ENCODE measurements around the gene GAMT.

The GAMT gene

DNA sequence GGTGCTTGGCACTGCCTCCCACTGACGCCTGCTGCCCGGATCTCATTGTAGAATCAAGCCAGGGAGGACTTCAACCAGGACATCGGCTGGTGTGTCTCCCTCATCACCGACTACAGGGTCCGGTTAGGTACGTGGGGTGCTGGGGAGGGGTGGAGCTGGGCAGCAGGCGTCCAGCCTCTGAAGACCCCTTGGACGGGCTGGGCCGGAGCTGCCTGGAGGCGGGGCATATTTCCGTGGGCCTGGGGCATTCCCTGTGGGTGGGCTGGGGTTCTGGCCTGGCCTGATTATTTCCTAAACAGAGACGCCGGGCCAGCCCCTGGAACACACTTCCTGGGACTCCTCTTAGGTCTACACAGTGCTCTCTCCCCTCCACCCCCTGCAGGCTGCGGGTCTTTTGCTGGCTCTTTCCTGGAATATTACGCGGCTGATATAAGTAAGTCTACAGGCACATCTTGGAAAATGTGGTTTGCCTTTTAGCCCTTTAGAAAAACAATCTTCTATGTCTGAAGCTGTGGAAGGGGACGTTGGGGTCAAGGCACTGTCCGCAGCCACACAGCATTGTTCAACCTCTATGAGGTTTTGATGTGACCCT is 32.0 kb downstream of the GAMT start:
- H3K27me3 ChIP-seq (ENCODE audit: insufficient read depth, low read length), result no peaks in the 10 kb centered on the region
- no peaks in the 10 kb centered on the region for H3K79me1 ChIP-seq (ENCODE audit: low read length)
- H2BK120ac ChIP-seq (ENCODE audit: insufficient read depth, low read length, poor library complexity), result no peak overlapping the region
- no peak overlapping the region for H3K4me3 ChIP-seq (ENCODE audit: low read depth, low read length)
- WGBS (ENCODE audit: extremely low coverage, insufficient coverage, insufficient read length), result no CpG with 5 or more reads among the region's 18 CpGs
- no peak overlapping the region for H2AK5ac ChIP-seq (ENCODE audit: low read length)
- no peak overlapping the region for H4K12ac ChIP-seq (ENCODE audit: low read depth, low read length)
- H3K4me2 ChIP-seq (ENCODE audit: low read length), result no peak overlapping the region
- no peak overlapping the region for H4K91ac ChIP-seq (ENCODE audit: low read depth, low read length)
- no peaks in the 10 kb centered on the region for H3K79me2 ChIP-seq (ENCODE audit: control insufficient read depth, insufficient read depth, low read length, poor library complexity)
- peaks cover 68 to 78% of the 10 kb centered on the region in 2 experiments for H3K36me3 ChIP-seq (ENCODE audit: control insufficient read depth in 1 of 2, insufficient read depth in 2 of 2, low read length in 2 of 2)
- H2BK12ac ChIP-seq (ENCODE audit: low read length), result no peak overlapping the region
- H3K4ac ChIP-seq (ENCODE audit: low read depth, low read length), result no peak overlapping the region
- H3K9me3 ChIP-seq (ENCODE audit: insufficient read depth, low read depth, low read length), result peaks cover 2% of the 10 kb centered on the region
- no peaks in the 10 kb centered on the region for H3K4me1 ChIP-seq (ENCODE audit: control insufficient read depth in 1 of 2, insufficient read depth in 2 of 2, low read length in 2 of 2)
- no peak overlapping the region for H2BK5ac ChIP-seq (ENCODE audit: low read depth, low read length, poor library complexity)
- H3K23ac ChIP-seq (ENCODE audit: low read length), result no peak overlapping the region
- no peak overlapping the region for H3K14ac ChIP-seq (ENCODE audit: low read length)
- H4K8ac ChIP-seq (ENCODE audit: low read depth, low read length), result no peak overlapping the region
- no peak for DNase-seq
- no peak overlapping the region for H3K18ac ChIP-seq (ENCODE audit: low read length)
- no peak overlapping the region for H3K9ac ChIP-seq (ENCODE audit: low read length)
- H3K27ac ChIP-seq (ENCODE audit: low read depth, low read length), result no peak overlapping the region
- H2AFZ ChIP-seq (ENCODE audit: insufficient read depth, low read length, poor library complexity), result no peak overlapping the region

DNA sequence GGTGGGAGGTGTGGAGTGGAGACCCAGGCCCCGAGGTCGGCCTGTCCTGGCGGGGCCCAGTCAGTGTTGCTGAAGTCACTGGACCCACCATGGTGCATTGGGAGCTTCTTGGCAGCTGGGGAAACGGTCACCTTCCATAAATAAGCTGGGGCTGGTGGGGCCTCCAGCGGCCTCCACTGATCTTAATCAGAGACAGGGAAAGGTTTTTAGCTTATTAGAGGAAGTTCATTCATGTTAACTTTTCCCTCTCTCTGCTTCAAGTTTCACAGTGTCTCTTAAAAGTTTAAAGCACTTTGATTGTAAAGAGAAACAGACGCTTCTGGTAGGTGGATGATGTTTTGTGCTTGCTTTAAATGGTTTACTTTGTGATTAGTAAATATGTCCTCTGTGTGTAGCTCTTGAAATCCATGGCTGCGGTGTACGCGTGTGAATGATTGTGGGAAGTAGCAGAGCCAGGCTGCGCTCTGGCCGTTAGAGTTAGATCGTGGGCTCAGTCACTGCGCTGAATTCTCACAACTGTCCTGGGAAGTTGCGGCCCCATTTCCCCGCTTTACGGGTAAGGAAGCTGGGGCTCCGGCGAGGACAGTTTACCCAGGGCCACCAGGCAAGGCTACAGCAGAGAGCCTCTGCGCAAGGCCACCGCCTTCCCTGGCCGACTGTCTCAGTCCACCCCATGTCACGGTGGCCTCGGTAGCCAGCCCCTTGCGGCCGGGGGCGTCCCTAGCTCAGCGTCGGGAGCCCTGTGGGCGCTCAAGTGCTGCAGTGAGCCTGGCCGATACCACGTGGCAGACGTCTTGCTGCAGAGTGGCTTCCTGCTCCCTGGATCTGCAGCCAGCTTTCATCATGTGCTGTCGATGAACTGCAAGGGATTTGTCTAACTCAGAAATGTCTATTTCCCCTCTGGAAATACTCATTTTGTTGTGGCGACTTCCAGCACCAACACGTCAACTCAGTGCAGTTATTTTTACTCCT is 34.2 kb downstream of the GAMT start:
- no peak overlapping the region for H3K4ac ChIP-seq (ENCODE audit: low read depth, low read length)
- no peak overlapping the region for H2BK120ac ChIP-seq (ENCODE audit: insufficient read depth, low read length, poor library complexity)
- H3K36me3 ChIP-seq (ENCODE audit: control insufficient read depth in 1 of 2, insufficient read depth in 2 of 2, low read length in 2 of 2), result peaks cover 69 to 80% of the 10 kb centered on the region in 2 experiments
- H3K18ac ChIP-seq (ENCODE audit: low read length), result no peak overlapping the region
- H3K14ac ChIP-seq (ENCODE audit: low read length), result no peak overlapping the region
- H4K12ac ChIP-seq (ENCODE audit: low read depth, low read length), result no peak overlapping the region
- no peak overlapping the region for H3K4me3 ChIP-seq (ENCODE audit: low read depth, low read length)
- no peak overlapping the region for H2AK5ac ChIP-seq (ENCODE audit: low read length)
- H4K8ac ChIP-seq (ENCODE audit: low read depth, low read length), result no peak overlapping the region
- no peak overlapping the region for H2AFZ ChIP-seq (ENCODE audit: insufficient read depth, low read length, poor library complexity)
- no peaks in the 10 kb centered on the region for H3K79me2 ChIP-seq (ENCODE audit: control insufficient read depth, insufficient read depth, low read length, poor library complexity)
- no peaks in the 10 kb centered on the region for H3K79me1 ChIP-seq (ENCODE audit: low read length)
- DNase-seq, result no peak
- no peak overlapping the region for H3K9ac ChIP-seq (ENCODE audit: low read length)
- peaks cover 2% of the 10 kb centered on the region for H3K9me3 ChIP-seq (ENCODE audit: insufficient read depth, low read depth, low read length)
- no peaks in the 10 kb centered on the region for H3K4me1 ChIP-seq (ENCODE audit: control insufficient read depth in 1 of 2, insufficient read depth in 2 of 2, low read length in 2 of 2)
- H3K27ac ChIP-seq (ENCODE audit: low read depth, low read length), result no peak overlapping the region
- no CpG with 5 or more reads among the region's 35 CpGs for WGBS (ENCODE audit: extremely low coverage, insufficient coverage, insufficient read length)
- no peak overlapping the region for H3K4me2 ChIP-seq (ENCODE audit: low read length)
- H3K23ac ChIP-seq (ENCODE audit: low read length), result no peak overlapping the region
- no peak overlapping the region for H4K91ac ChIP-seq (ENCODE audit: low read depth, low read length)
- no peak overlapping the region for H2BK5ac ChIP-seq (ENCODE audit: low read depth, low read length, poor library complexity)
- no peak overlapping the region for H2BK12ac ChIP-seq (ENCODE audit: low read length)
- no peaks in the 10 kb centered on the region for H3K27me3 ChIP-seq (ENCODE audit: insufficient read depth, low read length)

DNA sequence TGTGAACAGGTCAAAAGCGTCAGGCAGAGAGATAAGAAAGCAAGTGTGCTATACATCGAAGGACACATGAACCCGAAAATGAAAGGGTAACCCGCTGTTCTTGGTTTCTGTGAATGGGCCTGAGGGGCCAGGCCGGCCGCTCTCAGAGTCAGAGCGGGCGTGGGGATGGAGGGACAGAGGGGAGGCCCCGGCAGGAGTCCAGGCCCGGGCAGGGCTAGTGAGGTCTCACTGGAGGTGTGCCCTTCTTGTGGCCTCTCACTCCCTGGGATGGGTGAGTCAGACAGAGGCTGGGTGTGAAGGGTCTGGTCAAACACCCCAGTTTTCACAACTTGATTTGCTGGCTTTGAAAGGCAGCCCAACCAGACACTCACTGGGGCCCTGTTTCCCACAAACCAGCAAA is 35.0 kb downstream of the GAMT start:
- no CpG with 5 or more reads among the region's 10 CpGs for WGBS (ENCODE audit: extremely low coverage, insufficient coverage, insufficient read length)
- DNase-seq, result no peak
- Histone ChIP-seq H4K12ac (ENCODE audit: low read depth, low read length) (no peak overlapping the region), H3K23ac (ENCODE audit: low read length) (no peak overlapping the region), H3K4ac (ENCODE audit: low read depth, low read length) (no peak overlapping the region), H3K4me3 (ENCODE audit: low read depth, low read length) (no peak overlapping the region), H4K8ac (ENCODE audit: low read depth, low read length) (no peak overlapping the region), H3K9ac (ENCODE audit: low read length) (no peak overlapping the region), H3K4me1 (ENCODE audit: control insufficient read depth in 1 of 2, insufficient read depth in 2 of 2, low read length in 2 of 2) (no peaks in the 10 kb centered on the region), H3K9me3 (ENCODE audit: insufficient read depth, low read depth, low read length) (peaks cover 2% of the 10 kb centered on the region), H2BK120ac (ENCODE audit: insufficient read depth, low read length, poor library complexity) (no peak overlapping the region), H4K91ac (ENCODE audit: low read depth, low read length) (no peak overlapping the region), H2AK5ac (ENCODE audit: low read length) (no peak overlapping the region), H3K79me2 (ENCODE audit: control insufficient read depth, insufficient read depth, low read length, poor library complexity) (no peaks in the 10 kb centered on the region), H3K4me2 (ENCODE audit: low read length) (no peak overlapping the region), H3K27ac (ENCODE audit: low read depth, low read length) (no peak overlapping the region), H3K36me3 (ENCODE audit: control insufficient read depth in 1 of 2, insufficient read depth in 2 of 2, low read length in 2 of 2) (peaks cover 72 to 84% of the 10 kb centered on the region in 2 experiments), H3K79me1 (ENCODE audit: low read length) (no peaks in the 10 kb centered on the region), H3K27me3 (ENCODE audit: insufficient read depth, low read length) (no peaks in the 10 kb centered on the region), H2AFZ (ENCODE audit: insufficient read depth, low read length, poor library complexity) (no peak overlapping the region), H2BK12ac (ENCODE audit: low read length) (no peak overlapping the region), H3K14ac (ENCODE audit: low read length) (no peak overlapping the region), H3K18ac (ENCODE audit: low read length) (no peak overlapping the region), H2BK5ac (ENCODE audit: low read depth, low read length, poor library complexity) (no peak overlapping the region)

DNA sequence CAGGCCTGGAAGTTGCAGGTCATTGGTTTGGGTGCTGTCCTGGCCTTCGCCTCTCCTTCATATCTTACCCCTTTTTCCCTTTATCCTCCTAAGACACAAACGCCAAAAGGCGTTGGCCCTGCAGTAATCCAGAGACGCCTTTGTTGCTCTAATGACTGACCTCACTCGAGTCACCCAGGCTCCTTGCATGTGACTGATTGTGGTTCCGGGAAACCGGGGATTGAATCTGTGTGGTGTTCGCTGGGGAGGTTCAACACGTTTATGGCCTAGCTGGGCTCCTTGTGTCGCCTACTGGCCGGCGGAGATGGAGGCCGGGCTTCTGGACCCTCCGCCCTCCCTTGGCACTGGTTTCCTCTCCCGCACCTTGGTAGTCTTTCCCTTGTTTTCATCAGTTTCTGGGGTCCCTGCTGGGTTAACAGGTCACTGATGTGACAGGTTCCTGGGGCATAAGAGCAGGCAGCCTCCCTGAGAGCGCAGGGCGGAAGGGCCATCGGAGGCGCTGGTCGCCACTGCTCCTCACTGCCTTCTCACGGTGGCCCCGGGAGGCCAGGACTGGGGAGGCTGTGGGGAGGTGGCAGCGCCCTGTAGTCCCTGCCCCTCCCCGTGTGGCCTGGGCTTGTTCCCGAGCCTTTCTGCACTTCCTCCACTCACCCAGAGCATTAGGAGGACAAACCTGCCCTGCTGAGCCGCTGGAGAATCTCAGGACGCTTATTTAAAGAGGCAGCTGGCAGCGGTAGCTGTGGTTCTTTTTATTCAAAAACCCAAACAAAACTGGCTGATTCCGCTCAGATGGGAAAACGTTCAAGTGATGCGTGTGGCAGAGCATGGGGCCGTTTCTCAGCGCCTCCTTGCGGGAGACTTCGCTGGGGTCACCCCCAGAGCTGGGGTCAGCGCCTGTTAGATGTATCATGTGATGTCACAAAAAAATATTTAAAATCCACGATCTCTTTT is 35.7 kb downstream of the GAMT start:
- no CpG with 5 or more reads among the region's 37 CpGs for WGBS (ENCODE audit: extremely low coverage, insufficient coverage, insufficient read length)
- Histone ChIP-seq H3K9ac (ENCODE audit: low read length) (no peak overlapping the region), H2BK120ac (ENCODE audit: insufficient read depth, low read length, poor library complexity) (no peak overlapping the region)

More for the DNA sequence above, 35.7 kb downstream of the GAMT start:
- Histone ChIP-seq H3K4me2 (ENCODE audit: low read length) (no peak overlapping the region), H3K23ac (ENCODE audit: low read length) (no peak overlapping the region), H4K8ac (ENCODE audit: low read depth, low read length) (no peak overlapping the region), H3K4me1 (ENCODE audit: control insufficient read depth in 1 of 2, insufficient read depth in 2 of 2, low read length in 2 of 2) (peaks cover 0 to under 1% of the 10 kb centered on the region in 2 experiments), H3K36me3 (ENCODE audit: control insufficient read depth in 1 of 2, insufficient read depth in 2 of 2, low read length in 2 of 2) (peaks cover 71 to 80% of the 10 kb centered on the region in 2 experiments), H3K79me2 (ENCODE audit: control insufficient read depth, insufficient read depth, low read length, poor library complexity) (no peaks in the 10 kb centered on the region), H3K27ac (ENCODE audit: low read depth, low read length) (no peak overlapping the region), H2AK5ac (ENCODE audit: low read length) (no peak overlapping the region), H3K18ac (ENCODE audit: low read length) (no peak overlapping the region), H3K4ac (ENCODE audit: low read depth, low read length) (no peak overlapping the region), H3K27me3 (ENCODE audit: insufficient read depth, low read length) (no peaks in the 10 kb centered on the region), H2AFZ (ENCODE audit: insufficient read depth, low read length, poor library complexity) (no peak overlapping the region), H3K4me3 (ENCODE audit: low read depth, low read length) (no peak overlapping the region), H3K79me1 (ENCODE audit: low read length) (no peaks in the 10 kb centered on the region), H4K91ac (ENCODE audit: low read depth, low read length) (no peak overlapping the region), H4K12ac (ENCODE audit: low read depth, low read length) (no peak overlapping the region), H2BK5ac (ENCODE audit: low read depth, low read length, poor library complexity) (no peak overlapping the region), H3K14ac (ENCODE audit: low read length) (no peak overlapping the region), H2BK12ac (ENCODE audit: low read length) (no peak overlapping the region), H3K9me3 (ENCODE audit: insufficient read depth, low read depth, low read length) (peaks cover 2% of the 10 kb centered on the region)
- DNase-seq, result no peak

Data from trophoblast cell (in vitro differentiated cells and primary cell).